ENCODE data around the gene KRT75. TPM values are rescaled to one million over a fixed set of nuclear protein-coding genes. Genes with fewer than 3 reads are reported as not detected.

KRT75 gene
- total RNA-seq, 2 donors from 2014 or later: 0.10 TPM; not detected in 1

DNA sequence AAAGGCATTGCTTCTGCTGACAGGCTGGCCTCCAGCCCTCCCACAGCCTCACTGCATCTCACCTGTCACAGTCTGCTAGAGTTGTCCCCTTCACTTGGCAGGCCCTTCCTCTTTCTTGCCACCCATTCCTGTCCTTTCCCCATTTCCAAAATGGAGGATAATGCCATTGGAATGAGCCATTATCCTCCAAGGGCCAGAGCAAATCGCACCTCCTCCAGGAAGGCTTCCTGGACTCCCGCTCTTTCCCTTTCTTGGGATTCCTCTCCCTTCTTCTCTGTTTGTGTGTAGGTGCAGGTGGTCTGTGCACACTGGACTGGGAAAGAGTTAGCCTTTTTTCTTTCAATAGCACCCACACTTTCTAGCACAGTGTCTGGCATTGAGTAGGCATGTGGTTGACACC, 31.8 kb downstream of the KRT75 start:
- no peak for DNase-seq
- Histone ChIP-seq H3K4me1 (no peaks in the 10 kb centered on the region), H3K9me3 (no peaks in the 10 kb centered on the region), H3K27me3 (no peaks in the 10 kb centered on the region), H3K9ac (ENCODE audit: low read depth in 2 of 2, low read length in 2 of 2) (no peak overlapping the region), H3K36me3 (no peaks in the 10 kb centered on the region), H3K4me3 (no peak overlapping the region), H3K27ac (no peak overlapping the region)
- intact Hi-C loops (cut with DNase I): no loop called here
- TF ChIP-seq, protein P1, sequence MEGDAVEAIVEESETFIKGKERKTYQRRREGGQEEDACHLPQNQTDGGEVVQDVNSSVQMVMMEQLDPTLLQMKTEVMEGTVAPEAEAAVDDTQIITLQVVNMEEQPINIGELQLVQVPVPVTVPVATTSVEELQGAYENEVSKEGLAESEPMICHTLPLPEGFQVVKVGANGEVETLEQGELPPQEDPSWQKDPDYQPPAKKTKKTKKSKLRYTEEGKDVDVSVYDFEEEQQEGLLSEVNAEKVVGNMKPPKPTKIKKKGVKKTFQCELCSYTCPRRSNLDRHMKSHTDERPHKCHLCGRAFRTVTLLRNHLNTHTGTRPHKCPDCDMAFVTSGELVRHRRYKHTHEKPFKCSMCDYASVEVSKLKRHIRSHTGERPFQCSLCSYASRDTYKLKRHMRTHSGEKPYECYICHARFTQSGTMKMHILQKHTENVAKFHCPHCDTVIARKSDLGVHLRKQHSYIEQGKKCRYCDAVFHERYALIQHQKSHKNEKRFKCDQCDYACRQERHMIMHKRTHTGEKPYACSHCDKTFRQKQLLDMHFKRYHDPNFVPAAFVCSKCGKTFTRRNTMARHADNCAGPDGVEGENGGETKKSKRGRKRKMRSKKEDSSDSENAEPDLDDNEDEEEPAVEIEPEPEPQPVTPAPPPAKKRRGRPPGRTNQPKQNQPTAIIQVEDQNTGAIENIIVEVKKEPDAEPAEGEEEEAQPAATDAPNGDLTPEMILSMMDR (IDR thresholded peaks at IDR 0.05): no peak

DNA sequence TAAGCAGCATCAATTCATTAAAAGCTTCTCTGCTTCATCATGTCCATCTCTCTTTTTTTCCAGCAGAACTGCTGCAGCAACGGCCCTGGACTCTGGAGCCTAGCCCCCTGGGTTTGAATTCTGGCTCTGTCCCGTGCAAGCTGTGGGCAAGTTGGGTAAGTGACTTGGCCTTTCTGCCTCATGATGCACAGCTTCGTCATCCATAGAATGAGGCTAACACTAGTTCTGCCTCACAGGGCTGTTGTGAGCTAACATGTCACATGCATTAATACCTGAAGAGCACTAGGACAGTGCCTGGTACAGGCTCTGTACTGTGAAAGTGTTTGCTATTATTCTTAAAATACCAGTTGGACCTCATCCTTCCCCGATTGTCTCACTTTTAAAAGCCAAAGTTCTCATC, 32.2 kb downstream of the KRT75 start:
- Histone ChIP-seq H3K4me1 (no peaks in the 10 kb centered on the region), H3K9me3 (no peaks in the 10 kb centered on the region), H3K27ac (no peak overlapping the region), H3K9ac (ENCODE audit: low read depth in 2 of 2, low read length in 2 of 2) (no peak overlapping the region), H3K27me3 (no peaks in the 10 kb centered on the region), H3K4me3 (no peak overlapping the region), H3K36me3 (no peaks in the 10 kb centered on the region)
- DNase-seq: no peak
- TF ChIP-seq, protein P1 (IDR thresholded peaks at IDR 0.05): no peak
- intact Hi-C loops (cut with DNase I): no loop called here

GRCh38 chr12:52401526-52401925, 32.6 kb downstream of the KRT75 start:
- no peaks in the 10 kb centered on the region for H3K27me3 ChIP-seq

DNA sequence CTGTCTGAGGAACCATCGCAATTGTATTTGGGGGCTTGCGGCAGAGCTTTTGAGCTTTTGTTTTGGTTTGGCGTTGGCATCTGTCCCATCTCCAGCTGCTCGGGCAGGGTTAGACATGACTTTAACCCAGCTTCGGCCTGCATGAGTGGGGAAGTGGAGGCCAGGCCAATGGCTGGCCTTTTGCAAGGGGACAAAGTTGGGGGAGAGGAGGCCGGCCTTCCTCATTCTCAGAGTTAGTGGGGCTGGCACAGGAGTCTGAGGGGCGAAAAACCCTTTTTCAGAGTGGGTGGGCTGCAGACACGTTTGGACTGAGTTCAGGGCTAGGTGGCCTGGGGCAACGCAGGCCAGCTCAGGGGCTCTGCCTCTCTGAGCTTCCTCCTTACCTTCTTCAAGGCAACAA, 33.3 kb downstream of the KRT75 start:
- TF ChIP-seq, protein P1 (IDR thresholded peaks at IDR 0.05): no peak
- H3K27me3 ChIP-seq: no peaks in the 10 kb centered on the region
- no peak overlapping the region for H3K4me3 ChIP-seq
- intact Hi-C loops (cut with DNase I): no loop called here
- H3K4me1 ChIP-seq: no peaks in the 10 kb centered on the region
- no peak for DNase-seq
- no peaks in the 10 kb centered on the region for H3K36me3 ChIP-seq
- H3K9ac ChIP-seq (ENCODE audit: low read depth in 2 of 2, low read length in 2 of 2): no peak overlapping the region
- H3K9me3 ChIP-seq: no peaks in the 10 kb centered on the region
- H3K27ac ChIP-seq: no peak overlapping the region

More at GRCh38 chr12:52401526-52401925, 32.6 kb downstream of the KRT75 start:
- intact Hi-C loops (cut with DNase I): no loop called here
- Histone ChIP-seq H3K9me3 (no peaks in the 10 kb centered on the region), H3K4me1 (no peaks in the 10 kb centered on the region), H3K4me3 (no peak overlapping the region), H3K36me3 (no peaks in the 10 kb centered on the region), H3K27ac (no peak overlapping the region), H3K9ac (ENCODE audit: low read depth in 2 of 2, low read length in 2 of 2) (no peak overlapping the region)
- no peak for DNase-seq
- TF ChIP-seq, protein P1 (IDR thresholded peaks at IDR 0.05): no peak

DNA sequence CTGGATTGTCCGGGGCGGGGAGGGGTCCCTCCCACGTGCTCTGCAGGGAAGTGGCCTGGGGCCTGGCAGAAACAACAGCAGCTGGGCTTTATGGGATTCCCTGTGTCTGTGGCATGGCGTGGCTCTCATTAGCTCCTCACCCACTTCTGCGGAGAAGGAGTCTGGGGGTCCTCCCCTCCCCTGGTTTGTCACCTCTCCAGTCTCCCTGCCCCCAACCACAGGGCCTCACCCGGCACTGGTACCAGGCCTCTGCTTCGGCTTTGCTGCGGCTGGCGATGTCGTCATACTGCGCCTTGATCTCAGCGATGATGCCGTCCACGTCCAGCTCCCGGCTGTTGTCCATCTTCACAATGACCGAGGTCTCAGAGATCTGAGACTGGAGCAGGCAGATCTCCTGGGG, 34.4 kb downstream of the KRT75 start:
- no peaks in the 10 kb centered on the region for H3K36me3 ChIP-seq
- H3K9ac ChIP-seq (ENCODE audit: low read depth in 2 of 2, low read length in 2 of 2): no peak overlapping the region
- intact Hi-C loops (cut with DNase I): no loop called here
- H3K27me3 ChIP-seq: no peaks in the 10 kb centered on the region
- H3K27ac ChIP-seq: no peak overlapping the region
- no peak overlapping the region for H3K4me3 ChIP-seq
- H3K4me1 ChIP-seq: no peaks in the 10 kb centered on the region
- DNase-seq: no peak
- no peaks in the 10 kb centered on the region for H3K9me3 ChIP-seq
- TF ChIP-seq, protein P1 (IDR thresholded peaks at IDR 0.05): no peak

DNA sequence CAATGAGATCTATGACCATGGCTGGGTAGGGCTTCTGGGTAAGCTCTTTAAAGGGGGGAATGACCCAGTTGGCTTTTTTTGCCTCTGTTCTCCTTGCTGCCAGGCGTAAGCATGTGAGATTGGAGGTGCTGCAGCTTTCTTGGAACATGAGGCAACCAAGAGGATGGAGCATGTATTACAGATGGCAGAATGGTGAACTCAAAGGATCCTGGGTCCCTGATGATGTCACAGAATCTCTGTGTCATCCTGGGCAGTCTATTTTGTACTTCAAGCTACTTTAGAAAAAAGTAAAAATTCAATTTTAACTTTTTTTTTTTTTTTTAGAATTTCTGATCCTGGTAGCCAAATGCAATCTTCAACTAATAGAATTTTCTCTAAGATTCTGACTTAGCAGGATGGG, 36.0 kb downstream of the KRT75 start:
- no peaks in the 10 kb centered on the region for H3K36me3 ChIP-seq
- no peak overlapping the region for H3K9ac ChIP-seq (ENCODE audit: low read depth in 2 of 2, low read length in 2 of 2)
- H3K4me3 ChIP-seq: no peak overlapping the region
- no peaks in the 10 kb centered on the region for H3K9me3 ChIP-seq
- no peaks in the 10 kb centered on the region for H3K4me1 ChIP-seq
- DNase-seq: no peak
- TF ChIP-seq, protein P1 (IDR thresholded peaks at IDR 0.05): no peak
- no peak overlapping the region for H3K27ac ChIP-seq
- intact Hi-C loops (cut with DNase I): no loop called here
- H3K27me3 ChIP-seq: no peaks in the 10 kb centered on the region

Measured in colonic mucosa (tissue), 4 donors.